Measurements from ENCODE around the gene FARS2.

- TF ChIP-seq CTCF (conservative IDR thresholded peaks at IDR 0.05) = no peak
- no peak for TF ChIP-seq ZFX (IDR thresholded peaks at IDR 0.05)
Observed at GRCh38 chr6:5447921-5448320, 186.6 kb downstream of the FARS2 start.
